ENCODE data around the gene MLPH.

Gene MLPH

GRCh38 chr2:237467447-237468179 lies 19.4 kb upstream of the MLPH start:
- no peak for TF ChIP-seq CEBPB (IDR thresholded peaks at IDR 0.05)

GRCh38 chr2:237469849-237470248 lies 17.2 kb upstream of the MLPH start:
- no peak for TF ChIP-seq USF1 (IDR thresholded peaks at IDR 0.05)
- TF ChIP-seq TCF12 (IDR thresholded peaks at IDR 0.05; ENCODE audit: low read depth) = no peak
- no peak for TF ChIP-seq EP300 (IDR thresholded peaks at IDR 0.05; ENCODE audit: borderline replicate concordance)
- no peak for TF ChIP-seq NFIC (IDR thresholded peaks at IDR 0.05)
- no peak for TF ChIP-seq MAX (IDR thresholded peaks at IDR 0.05)
- TF ChIP-seq FOXM1 (IDR thresholded peaks at IDR 0.05; ENCODE audit: borderline replicate concordance, low read depth) = no peak
- TF ChIP-seq CEBPB (IDR thresholded peaks at IDR 0.05) = no peak
- TF ChIP-seq TAF1 (IDR thresholded peaks at IDR 0.05; ENCODE audit: low read depth) = no peak
- no peak for TF ChIP-seq RAD21 (IDR thresholded peaks at IDR 0.05; ENCODE audit: low read depth)
- TF ChIP-seq TEAD4 (IDR thresholded peaks at IDR 0.05) = no peak
- no peak for TF ChIP-seq YY1 (IDR thresholded peaks at IDR 0.05; ENCODE audit: low read depth)
- no peak for TF ChIP-seq EGR1 (IDR thresholded peaks at IDR 0.05)
- no peak for TF ChIP-seq ZBTB7A (IDR thresholded peaks at IDR 0.05; ENCODE audit: low read depth)
- no peak for TF ChIP-seq REST (IDR thresholded peaks at IDR 0.05; ENCODE audit: low read depth)
- no peak for TF ChIP-seq CREB1 (IDR thresholded peaks at IDR 0.05; ENCODE audit: low read depth)

- TF ChIP-seq FOXM1 (IDR thresholded peaks at IDR 0.05; ENCODE audit: borderline replicate concordance, low read depth) (no peak), CREB1 (IDR thresholded peaks at IDR 0.05; ENCODE audit: low read depth) (no peak), REST (IDR thresholded peaks at IDR 0.05; ENCODE audit: low read depth) (no peak), TEAD4 (IDR thresholded peaks at IDR 0.05) (no peak), MAX (IDR thresholded peaks at IDR 0.05) (no peak), EGR1 (IDR thresholded peaks at IDR 0.05) (no peak), TCF12 (IDR thresholded peaks at IDR 0.05; ENCODE audit: low read depth) (no peak)
Measured at GRCh38 chr2:237470914-237471313, 16.1 kb upstream of the MLPH start.

GRCh38 chr2:237471438-237472186 lies 15.4 kb upstream of the MLPH start:
- TF ChIP-seq RAD21 (IDR thresholded peaks at IDR 0.05; ENCODE audit: low read depth) (peak; percentile 78), FOXM1 (IDR thresholded peaks at IDR 0.05; ENCODE audit: borderline replicate concordance, low read depth) (no peak), ZBTB7A (IDR thresholded peaks at IDR 0.05; ENCODE audit: low read depth) (no peak), EP300 (IDR thresholded peaks at IDR 0.05; ENCODE audit: borderline replicate concordance) (no peak), TEAD4 (IDR thresholded peaks at IDR 0.05) (no peak)

GRCh38 chr2:237472187-237472712 lies 14.8 kb upstream of the MLPH start:
- no peak for TF ChIP-seq YY1 (IDR thresholded peaks at IDR 0.05; ENCODE audit: low read depth)
- no peak for TF ChIP-seq FOXM1 (IDR thresholded peaks at IDR 0.05; ENCODE audit: borderline replicate concordance, low read depth)
- TF ChIP-seq TCF12 (IDR thresholded peaks at IDR 0.05; ENCODE audit: low read depth) = no peak
- TF ChIP-seq NFIC (IDR thresholded peaks at IDR 0.05) = no peak
- no peak for TF ChIP-seq CREB1 (IDR thresholded peaks at IDR 0.05; ENCODE audit: low read depth)
- no peak for TF ChIP-seq MAX (IDR thresholded peaks at IDR 0.05)
- TF ChIP-seq TEAD4 (IDR thresholded peaks at IDR 0.05) = no peak
- no peak for TF ChIP-seq EGR1 (IDR thresholded peaks at IDR 0.05)
- no peak for TF ChIP-seq REST (IDR thresholded peaks at IDR 0.05; ENCODE audit: low read depth)
- no peak for TF ChIP-seq ZBTB7A (IDR thresholded peaks at IDR 0.05; ENCODE audit: low read depth)
- no peak for TF ChIP-seq TAF1 (IDR thresholded peaks at IDR 0.05; ENCODE audit: low read depth)
- TF ChIP-seq USF1 (IDR thresholded peaks at IDR 0.05) = no peak
- no peak for TF ChIP-seq EP300 (IDR thresholded peaks at IDR 0.05; ENCODE audit: borderline replicate concordance)
- TF ChIP-seq RAD21 (IDR thresholded peaks at IDR 0.05; ENCODE audit: low read depth) = no peak
- no peak for TF ChIP-seq CEBPB (IDR thresholded peaks at IDR 0.05)
